Superior temporal gyrus (tissue), 1 donor: ENCODE measurements around the gene LRMDA.

Experiments
- DNase-seq: peaks from one replicate; pipeline ENCODE4 v3.0.0-alpha.2; 2016; ENCODE audit errors: extremely low spot score

The LRMDA gene

GRCh38 chr10:75866731-75867130 is 435.3 kb downstream of the LRMDA start:
- no peak for DNase-seq

GRCh38 chr10:75868574-75868973 is 437.1 kb downstream of the LRMDA start:
- DNase-seq, result no peak

GRCh38 chr10:75870039-75870645 is 438.7 kb downstream of the LRMDA start:
- DNase-seq, result no peak

- no peak for DNase-seq
Observed at GRCh38 chr10:75875740-75876139, 444.3 kb downstream of the LRMDA start.

- DNase-seq, result no peak
Observed at GRCh38 chr10:75876710-75877109, 445.3 kb downstream of the LRMDA start.

- no peak for DNase-seq
Observed at GRCh38 chr10:75877877-75878276, 446.5 kb downstream of the LRMDA start.

GRCh38 chr10:75878586-75878985 is 447.2 kb downstream of the LRMDA start:
- no peak for DNase-seq

- no peak for DNase-seq
Observed at GRCh38 chr10:75880031-75880775, 448.8 kb downstream of the LRMDA start.

GRCh38 chr10:75883081-75884072 is 452.0 kb downstream of the LRMDA start:
- DNase-seq, result no peak

- no peak for DNase-seq
Observed at GRCh38 chr10:75884808-75885207, 453.4 kb downstream of the LRMDA start.

GRCh38 chr10:75887369-75887768 is 455.9 kb downstream of the LRMDA start:
- no peak for DNase-seq

- no peak for DNase-seq
Observed at GRCh38 chr10:75887992-75888680, 456.7 kb downstream of the LRMDA start.

- DNase-seq, result no peak
Observed at GRCh38 chr10:75889051-75889450, 457.6 kb downstream of the LRMDA start.

- DNase-seq, result no peak
Observed at GRCh38 chr10:75894761-75895160, 463.3 kb downstream of the LRMDA start.

- DNase-seq, result no peak
Observed at GRCh38 chr10:75895259-75895658, 463.8 kb downstream of the LRMDA start.

GRCh38 chr10:75899816-75900390 is 468.5 kb downstream of the LRMDA start:
- no peak for DNase-seq

GRCh38 chr10:75902816-75903215 is 471.4 kb downstream of the LRMDA start:
- DNase-seq, result no peak

GRCh38 chr10:75904499-75905283 is 473.3 kb downstream of the LRMDA start:
- no peak for DNase-seq

- DNase-seq, result no peak
Observed at GRCh38 chr10:75905490-75905889, 474.1 kb downstream of the LRMDA start.

- peak; percentile 33 for DNase-seq
Observed at GRCh38 chr10:75910032-75910431, 478.6 kb downstream of the LRMDA start.

GRCh38 chr10:75911426-75911825 is 480.0 kb downstream of the LRMDA start:
- DNase-seq, result no peak
